HFF-Myc (cell line): ENCODE results near the gene SLAIN2.

Experiments used
- DNase-seq: peaks from one replicate; pipeline ENCODE4 v3.0.0-alpha.2; 2011; ENCODE audit warnings: low read depth; ENCODE audit errors: extremely low read depth
- H3K4me3 ChIP-seq: replicated peaks from 2 replicates; pipeline ENCODE4 v1.5.1; 2011; ENCODE audit warnings: low read depth, mild to moderate bottlenecking, control low read depth, low read length
- CTCF ChIP-seq: IDR thresholded peaks from 2 replicates; pipeline ENCODE4 v1.5.1; 2012; ENCODE audit warnings: mild to moderate bottlenecking, low read depth, low read length, control low read depth; ENCODE audit errors: missing control alignments

Gene SLAIN2

GRCh38 chr4:48467442-48467841, 126.1 kb downstream of the SLAIN2 start:
- no peak for TF ChIP-seq CTCF
- H3K4me3 ChIP-seq: no peak overlapping the region
- DNase-seq: no peak

GRCh38 chr4:48467891-48468290, 126.6 kb downstream of the SLAIN2 start:
- no peak overlapping the region for H3K4me3 ChIP-seq
- TF ChIP-seq CTCF: no peak
- DNase-seq: no peak

- H3K4me3 ChIP-seq: no peak overlapping the region
- no peak for DNase-seq
- no peak for TF ChIP-seq CTCF
These were observed 128.8 kb downstream of the SLAIN2 start for GRCh38 chr4:48470137-48470536.

- H3K4me3 ChIP-seq: no peak overlapping the region
- no peak for DNase-seq
- TF ChIP-seq CTCF: no peak
These were observed 129.2 kb downstream of the SLAIN2 start for GRCh38 chr4:48470570-48470969.

- DNase-seq: no peak
- TF ChIP-seq CTCF: no peak
- H3K4me3 ChIP-seq: no peak overlapping the region
These were observed 131.5 kb downstream of the SLAIN2 start for GRCh38 chr4:48472794-48473193.

- H3K4me3 ChIP-seq: no peak overlapping the region
- DNase-seq: no peak
- no peak for TF ChIP-seq CTCF
These were observed 134.4 kb downstream of the SLAIN2 start for GRCh38 chr4:48475770-48476169.
